NCI-H1694 treated with DMSO at 0.1 percent for 48 hours (cell line): ENCODE results near the gene PDE4D.
"Not testable (repeated sequence)": the region's sequence is repeated elsewhere in the genome, so short reads cannot be mapped to it uniquely, and the experiment has no call there.

ENCODE experiments used
- DNase-seq: peaks from one replicate; lab custom pipeline; 2025; lab: John Stamatoyannopoulos, UW

PDE4D gene

DNA sequence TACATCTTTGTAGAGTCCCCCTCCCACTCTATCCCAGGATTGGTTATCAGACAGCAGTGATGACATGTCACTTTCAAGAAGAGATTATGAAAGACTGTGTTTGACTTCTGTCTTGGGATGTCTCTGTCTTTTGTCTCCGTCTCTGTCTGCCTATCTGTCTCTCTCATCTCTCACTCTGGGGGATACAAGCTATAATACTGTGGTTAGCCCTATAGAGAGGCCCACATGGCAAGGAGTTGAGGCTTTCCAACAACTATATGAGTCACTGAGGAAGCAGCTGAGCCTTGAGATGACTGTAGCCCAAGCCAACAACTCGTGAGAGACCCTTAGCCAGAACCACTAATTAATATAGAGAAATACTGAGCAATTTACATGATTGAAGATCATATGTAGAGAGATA is 284.8 kb downstream of the PDE4D start:
- DNase-seq: no peak

DNA sequence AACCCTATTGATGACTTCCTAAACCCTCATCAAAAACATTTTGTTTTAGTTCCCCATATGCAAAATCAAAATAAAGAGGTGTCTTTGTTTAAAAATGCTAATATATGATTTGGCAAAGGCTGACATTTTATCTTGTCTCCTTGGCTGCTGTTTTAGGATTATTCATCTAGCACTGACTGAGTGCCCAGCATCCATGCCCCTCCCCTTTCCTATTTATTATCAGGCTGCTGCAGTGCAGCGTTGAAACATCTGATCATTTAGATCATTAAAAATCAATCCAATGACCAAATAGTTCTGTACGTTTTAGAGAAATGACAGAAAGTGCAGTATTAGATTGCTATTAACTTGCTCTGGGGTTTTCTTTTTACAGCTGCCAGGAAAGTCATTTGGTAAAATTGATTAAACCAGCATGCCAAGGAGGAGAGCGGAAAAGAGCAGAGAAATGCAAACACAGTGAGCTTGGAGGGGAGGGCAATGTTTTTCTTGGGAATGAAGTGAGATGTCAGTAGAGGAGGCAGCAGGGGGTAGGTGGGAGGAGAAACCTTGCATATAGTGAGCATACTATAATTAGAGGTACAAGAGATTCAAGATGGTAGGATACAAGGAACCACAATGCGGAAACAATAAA is 286.3 kb downstream of the PDE4D start:
- no peak for DNase-seq

DNA sequence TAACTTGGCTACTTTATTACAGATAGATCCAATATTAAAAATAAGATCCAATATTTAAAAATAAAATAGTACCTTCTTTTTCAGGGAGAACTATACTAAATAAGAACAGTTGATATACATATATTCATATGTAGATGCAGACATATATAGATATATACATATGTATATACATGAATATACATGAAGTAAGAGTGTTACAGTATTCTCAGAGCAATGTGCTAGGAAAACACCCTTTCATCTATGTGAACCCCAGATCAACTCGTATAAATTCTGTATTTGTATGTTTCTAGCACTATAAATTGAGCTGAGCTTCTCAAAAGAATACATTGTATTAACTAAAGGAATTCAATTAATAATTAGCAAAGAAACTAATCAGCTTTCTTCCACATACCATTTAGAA is 287.6 kb downstream of the PDE4D start:
- DNase-seq: no peak

DNA sequence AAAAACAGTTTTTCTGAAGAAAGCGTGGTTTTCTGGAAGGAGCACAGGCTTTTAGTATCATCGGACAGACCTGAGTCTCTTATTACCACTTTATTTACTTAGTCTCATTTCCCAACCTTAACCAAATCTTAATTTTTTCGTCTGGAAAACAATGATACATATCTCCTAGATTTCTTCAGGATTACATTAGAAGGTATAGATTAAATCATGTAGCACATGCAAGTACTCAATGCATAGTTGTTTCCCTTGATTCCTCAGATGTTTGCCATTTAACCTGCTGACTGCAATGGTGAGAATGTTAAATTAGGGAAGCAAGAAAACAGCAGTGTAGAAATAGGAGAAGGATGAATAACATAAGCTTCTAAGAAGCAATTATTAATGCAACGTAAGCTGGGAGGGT is 289.4 kb downstream of the PDE4D start:
- DNase-seq: no peak

DNA sequence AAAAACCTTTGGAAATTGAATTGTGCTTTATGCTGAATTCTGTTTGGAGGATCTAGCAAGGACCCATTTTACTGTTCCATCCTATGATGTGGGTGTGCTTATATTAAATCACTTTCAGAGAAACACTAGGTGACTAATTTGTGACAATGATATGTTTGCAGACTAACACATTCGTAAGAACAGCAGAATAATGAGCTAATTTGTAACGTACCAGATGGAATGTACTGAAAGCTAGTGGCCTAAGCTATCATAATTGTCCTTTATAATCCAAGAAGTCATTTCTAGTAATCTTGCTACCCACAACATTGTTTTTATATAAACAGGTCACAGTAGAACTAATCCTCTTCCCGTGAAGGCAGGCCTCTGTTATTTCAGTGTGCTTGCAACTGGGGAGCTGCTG is 292.5 kb downstream of the PDE4D start:
- DNase-seq: no peak

DNA sequence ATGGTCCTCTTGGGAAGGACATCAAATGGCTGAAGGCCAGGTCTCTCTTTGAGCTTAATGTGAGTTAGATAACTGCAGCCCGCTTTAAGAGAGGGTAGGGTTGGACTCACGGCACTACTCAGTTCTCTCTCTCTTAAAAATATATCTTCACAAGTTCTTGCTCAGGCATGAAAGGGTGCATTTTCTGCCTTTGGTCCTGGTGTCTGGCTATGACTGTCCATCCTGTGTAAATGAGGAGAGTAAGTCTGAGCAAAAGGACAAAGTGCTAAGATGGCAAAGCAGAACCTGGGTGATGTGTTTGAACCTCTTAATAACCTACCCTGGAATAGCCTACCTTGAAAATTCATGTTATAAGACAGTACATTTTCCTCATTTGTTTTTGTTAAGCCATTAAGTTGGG is 293.4 kb downstream of the PDE4D start:
- DNase-seq: no peak

DNA sequence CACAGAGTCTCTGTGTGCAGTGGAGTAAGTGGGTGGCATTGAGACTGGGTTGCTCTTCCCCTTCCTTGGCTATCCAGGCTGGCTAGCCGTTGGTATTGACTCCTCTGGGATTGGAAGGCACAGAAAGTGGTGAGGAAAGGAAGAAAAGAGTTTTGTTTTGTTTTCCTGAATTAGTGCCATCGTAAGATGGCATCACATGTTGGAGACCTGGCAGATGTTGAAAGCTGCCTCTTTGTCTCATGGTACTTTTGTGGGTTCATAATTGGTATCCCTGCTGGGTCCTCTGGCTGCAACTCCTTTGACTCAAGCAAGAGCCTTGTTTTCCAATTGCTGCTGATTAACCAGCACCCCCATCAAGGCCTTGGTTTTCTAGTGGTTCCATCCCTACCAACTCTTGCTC is 293.8 kb downstream of the PDE4D start:
- no peak for DNase-seq

DNA sequence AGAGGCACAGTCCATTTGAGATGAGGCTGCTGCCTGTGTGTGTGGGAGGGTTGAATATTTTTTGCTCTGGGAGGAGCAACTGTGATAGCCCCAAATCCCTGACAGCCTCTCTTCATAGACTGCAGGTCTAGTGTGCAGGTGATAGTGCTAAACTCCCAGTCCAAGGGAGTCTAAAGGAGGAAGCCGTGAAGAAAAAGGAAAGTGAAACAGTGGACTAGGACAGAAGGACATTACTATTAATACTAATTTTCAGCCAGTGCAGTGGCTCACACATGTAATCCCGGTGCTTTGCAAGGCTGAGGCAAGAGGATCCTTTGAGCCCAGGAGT is 295.0 kb downstream of the PDE4D start:
- no peak for DNase-seq

DNA sequence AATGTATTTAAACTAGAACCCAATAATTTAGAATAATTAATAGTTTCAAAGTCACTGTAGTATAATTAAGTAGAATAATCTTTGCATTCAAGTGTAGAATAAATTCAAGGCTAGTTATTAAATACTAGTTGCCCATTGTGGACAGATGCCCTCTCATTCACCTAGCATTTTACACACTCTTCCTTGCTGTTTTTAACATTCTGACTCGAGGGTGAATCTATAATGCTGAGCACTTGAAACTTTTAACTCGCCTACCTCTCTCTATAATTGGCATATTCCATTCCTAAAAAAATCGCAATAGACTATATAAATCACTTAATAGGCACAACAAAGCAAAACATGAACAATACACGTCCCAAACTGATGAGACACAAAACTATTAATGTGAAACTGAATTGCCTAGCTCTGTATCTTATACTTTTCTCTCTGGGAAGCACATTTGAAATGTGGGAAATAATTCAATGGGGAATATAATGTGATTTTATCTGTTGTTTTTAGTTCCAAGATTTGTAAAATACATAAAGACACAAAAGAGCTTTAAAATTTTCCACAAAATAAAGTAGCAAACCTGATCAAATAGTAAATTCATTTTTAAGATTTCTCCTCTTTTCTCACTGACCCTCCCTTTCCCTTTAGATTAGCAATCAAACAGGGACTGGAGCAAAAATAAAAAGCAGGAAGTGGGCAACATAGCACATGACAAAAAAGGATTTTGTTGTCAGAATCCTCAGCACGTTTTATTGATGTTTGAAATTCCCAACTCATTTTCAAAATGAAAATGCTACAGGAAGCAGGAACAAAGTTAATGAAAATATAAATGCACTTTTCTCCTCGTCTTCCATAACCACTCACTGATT is 295.6 kb downstream of the PDE4D start:
- DNase-seq: no peak

DNA sequence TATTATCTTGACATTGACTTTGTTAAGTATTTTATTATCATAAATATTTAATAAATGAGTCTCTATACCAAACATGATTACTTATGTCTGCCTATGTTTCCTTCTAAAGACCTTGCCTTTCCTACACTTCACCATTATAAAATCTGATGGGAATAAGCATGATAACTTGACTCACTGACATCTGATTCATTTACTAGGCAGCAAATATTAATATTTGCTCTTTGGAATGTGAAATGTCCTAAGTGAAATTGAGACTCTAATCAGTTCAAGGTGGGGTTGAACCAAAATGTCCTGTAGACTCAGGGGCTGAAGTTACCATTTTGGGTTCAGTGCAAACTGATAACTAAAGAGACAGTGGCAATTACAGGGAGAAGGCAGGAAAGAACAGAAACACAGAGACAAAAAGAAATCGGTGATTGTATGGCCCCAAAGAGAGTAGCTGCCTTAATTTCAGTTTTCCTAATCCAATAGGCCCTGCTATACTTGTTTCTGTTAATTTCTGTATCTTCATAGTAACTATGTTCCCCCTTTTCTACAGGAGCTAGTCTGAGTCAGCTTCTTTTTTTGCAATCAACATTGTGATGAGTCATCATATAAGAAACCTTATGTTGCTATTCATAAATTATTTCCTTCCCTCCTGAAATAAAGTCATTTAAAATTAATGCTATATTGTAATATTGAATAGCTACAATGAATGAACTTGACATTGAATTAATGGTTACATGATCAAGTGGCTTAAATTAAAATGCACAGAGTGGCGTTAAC is 296.8 kb downstream of the PDE4D start:
- no peak for DNase-seq

DNA sequence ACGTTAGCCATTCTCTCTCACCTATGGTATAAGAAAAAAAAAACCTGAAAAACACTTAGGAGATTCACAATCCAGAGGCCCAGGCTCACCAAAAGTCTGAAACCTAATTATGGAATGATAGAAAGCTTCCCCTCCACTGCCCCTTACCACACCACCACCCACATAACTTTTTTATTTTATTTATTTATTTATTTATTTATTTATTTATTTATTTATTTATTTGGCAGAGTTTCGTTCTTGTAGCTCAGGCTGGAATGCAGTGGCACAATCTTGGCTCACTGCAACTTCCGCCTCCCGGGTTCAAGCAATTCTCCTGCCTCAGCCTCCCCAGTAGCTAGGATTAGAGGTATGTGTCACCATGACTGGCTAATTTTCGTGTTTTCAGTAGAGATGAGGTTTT is 299.4 kb downstream of the PDE4D start:
- not testable (repeated sequence) for DNase-seq

DNA sequence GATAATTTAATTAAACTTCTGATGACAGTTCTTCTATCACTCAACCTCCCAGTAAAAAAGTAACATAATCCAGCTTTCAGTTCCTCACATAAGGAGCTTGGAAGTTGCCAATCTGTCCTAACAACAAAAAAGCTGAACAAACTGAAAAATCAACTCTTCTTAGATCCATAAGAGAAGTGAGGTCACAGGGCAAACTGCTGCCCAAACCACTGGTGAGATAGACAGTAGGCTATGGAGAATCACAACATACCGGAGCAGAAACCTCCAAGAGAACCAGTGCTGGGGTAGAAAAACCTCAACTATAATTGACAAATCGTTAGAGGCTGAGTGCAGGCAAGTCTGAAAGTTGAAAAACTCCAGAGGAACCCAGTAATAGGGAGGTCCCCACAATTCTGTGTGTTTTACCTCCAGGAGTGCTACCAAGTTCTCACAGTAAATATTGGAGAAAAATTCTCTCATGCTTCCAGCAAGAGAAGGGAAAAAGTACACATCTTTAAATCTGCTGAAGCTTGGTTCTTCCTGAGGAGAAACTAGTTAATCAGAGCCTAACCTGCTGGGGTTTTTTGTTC is 300.0 kb downstream of the PDE4D start:
- no peak for DNase-seq

DNA sequence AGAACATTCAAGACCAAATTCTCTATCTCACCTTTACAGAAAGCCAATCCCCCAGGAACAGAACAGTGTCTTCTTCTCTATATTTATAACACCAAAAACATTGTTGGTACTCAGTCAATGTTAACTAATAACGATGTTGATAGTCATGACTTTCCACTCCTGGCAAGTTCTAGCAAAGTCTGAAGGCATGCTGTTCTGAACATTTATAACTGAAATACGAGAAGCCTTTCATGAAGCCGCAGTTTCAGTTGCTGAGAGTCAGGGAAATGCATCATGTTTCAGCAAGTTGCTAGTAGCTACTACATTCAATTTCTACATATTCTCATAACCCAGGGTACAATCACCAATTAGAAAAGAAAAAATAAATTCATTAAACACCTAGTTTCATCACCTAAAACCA is 301.4 kb downstream of the PDE4D start:
- no peak for DNase-seq

DNA sequence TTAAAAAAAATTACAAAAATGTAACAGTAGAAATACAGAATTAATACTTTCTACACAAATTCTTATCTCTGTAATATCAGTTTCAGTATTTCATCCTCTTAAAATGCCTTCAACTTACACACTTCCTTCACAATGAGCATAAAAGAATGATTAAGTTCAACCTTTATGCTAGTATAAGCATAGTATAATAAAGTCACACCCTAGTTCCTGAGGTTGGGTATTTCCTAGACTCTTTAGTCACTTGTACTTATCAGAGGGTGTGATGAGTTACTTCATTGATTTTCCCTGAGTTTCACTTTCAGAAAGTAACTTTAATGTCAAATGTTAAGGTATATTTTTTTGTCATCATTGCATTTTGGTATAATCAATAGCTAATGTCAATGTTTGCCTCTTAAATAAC is 302.4 kb downstream of the PDE4D start:
- no peak for DNase-seq

DNA sequence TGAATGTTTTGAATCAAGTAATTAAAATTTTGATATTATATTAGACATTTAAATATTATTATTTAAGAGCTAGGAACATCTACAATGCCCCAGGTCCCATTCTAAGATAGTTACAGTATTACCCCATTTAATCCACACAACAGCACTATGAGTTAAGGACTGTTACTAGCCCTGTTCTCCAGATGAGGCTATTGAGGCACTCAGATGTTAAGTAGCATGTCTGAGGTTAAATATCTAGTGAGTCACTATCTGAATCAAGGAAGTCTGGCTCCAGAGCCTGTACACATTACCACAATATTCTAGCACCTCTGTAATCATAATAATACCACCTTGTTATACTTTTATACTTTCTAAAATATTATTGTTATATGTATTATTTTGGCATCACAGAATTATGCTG is 304.6 kb downstream of the PDE4D start:
- DNase-seq: no peak

DNA sequence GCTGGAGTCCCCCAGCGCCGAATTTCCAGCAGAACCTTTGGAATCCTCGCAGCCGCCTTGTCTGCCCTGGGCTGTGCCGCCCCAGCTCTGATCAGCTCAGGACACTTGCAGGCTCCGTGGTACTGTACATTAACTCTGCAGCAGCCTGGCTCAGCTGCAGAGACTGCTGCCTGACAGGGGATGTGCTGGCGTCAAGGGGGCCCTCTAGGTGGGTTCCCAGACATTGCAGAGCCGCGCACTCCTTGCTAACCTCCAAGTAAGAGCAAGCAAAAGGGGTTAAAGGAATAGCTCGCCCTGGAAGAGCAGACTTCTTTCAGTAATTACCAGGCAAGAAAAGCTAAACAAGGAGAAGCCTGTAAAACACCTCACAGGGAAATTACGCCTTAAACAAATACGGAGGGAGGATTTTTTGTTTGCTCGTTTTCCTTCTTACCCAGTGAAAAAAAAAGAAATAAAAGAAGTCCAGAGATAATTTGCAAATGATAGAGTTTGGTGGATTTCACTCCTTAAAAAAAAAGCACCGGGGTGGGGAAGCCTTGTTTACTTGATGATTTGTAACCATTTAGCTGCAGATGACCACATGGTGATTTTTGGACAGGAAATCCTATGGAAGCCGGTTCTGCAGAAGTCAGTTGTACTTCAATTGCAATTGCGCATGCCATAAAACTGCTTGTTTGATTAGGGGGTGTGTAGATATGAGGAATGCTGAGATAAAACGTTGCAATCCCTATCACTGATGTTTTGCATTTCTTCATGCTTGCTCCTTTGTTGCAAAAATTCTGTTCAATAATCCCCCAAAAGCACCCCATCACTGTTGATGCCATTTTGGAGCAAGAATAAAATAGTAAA is 305.8 kb downstream of the PDE4D start:
- peak; percentile 77 for DNase-seq

DNA sequence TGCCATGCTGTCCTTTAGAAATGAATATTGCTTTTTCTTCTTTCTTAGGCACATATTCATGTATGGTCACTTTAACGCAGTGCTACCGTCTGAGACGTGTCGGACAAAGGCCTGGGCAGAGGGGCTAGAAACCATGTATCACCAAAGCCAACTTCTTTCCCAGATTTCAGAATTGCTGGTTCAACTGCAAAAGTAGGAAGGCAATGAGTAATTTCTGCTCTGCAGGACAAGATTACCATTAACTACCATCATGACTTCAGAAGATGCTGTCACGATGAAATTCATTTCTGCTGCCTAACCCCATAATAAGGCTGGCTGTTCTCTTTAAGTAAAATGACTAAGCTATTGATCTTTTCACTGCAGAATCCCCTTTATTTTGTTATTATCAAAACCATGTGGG is 306.7 kb downstream of the PDE4D start:
- DNase-seq: no peak

DNA sequence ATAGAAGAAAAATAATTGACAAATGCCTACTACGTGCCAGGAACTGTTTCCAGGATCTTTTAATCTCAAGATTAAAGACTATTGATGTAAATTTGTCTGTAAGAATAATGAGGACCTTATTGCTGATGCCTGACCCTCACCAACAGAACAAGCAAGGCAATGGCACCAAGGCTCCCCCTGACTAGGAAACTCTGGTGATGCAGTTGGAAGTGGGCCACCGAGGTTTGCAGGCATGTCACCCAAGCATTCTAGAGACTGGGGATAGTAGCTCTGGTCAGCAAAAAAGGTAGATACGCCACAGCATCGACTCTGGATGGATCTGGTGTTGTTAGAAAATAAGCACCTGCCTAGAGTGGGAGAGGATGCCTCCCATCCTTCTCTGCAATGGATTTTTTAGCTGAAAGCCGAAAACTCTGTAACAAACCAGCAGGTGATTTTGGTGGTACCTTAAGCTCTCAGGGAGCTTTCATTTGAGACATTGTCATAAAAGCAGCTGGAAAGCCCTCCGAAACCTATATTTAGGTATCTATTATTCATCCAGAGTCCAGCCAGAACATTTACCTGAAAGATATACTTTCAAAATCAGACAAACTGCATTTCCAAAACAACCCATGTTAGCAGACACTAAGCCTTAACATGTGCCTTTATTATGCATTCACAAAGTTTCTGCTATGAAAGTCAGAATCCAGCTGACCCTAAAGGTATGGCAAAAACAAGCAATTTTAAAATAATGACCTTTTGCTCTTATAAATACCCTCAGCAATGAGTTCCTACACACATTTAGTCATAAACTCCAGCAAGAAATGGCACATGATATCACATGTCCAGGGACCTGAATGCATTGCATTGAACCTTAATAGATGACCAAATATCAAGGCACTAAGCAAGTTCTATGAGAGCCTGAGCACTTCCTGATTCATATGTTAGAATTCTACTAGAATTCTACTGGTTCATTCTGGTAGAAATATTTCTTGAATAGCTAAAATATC is 308.4 kb downstream of the PDE4D start:
- DNase-seq: no peak

DNA sequence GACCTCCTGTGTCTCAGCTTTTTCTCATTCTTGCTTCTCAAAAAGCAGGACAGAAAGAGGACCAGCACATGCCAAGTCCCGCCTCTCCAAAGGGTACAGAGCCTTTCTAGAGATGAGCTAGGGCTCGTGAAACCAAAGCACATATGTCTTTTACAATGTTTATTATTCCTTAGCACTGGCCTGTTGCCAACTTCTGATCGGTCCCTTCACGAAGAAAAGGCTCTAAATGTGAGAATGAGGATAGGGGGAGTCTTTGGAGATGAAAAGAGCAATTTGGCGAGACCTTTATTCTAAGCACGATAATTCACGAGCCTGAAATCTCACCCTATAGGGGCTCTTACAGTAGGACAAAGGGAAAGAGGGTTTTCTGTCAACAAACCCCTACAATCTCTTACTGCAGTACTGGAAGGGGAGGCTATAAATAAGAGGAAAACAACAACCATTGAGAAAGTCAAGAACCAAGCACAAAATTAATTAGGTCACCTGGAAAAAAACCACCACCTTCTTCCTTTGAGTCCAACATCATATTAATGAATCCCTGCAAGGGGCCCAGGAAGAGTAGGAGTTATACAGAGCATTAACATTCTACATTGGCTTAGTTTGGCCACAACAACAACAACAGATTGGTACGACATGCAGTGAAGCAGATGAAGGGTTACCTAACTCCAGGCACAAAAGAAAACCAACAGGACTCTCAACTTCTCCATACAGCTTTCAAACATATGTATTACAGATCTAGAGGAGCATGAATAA is 309.5 kb downstream of the PDE4D start:
- peak; percentile 60 for DNase-seq
